Measurements from ENCODE around the gene OR5K1.
A peak's percentile ranks its signal among the peaks of the same experiment; 100 is the strongest.

Gene OR5K1

GRCh38 chr3:98518816-98519215, 55.8 kb downstream of the OR5K1 start:
- no peaks in the 10 kb centered on the region for H3K27me3 ChIP-seq (ENCODE audit: control insufficient read depth in 1 of 2, insufficient read depth in 2 of 2, low read length in 2 of 2)
- H3K4me1 ChIP-seq (ENCODE audit: insufficient read depth, low read length), result peaks cover 11% of the 10 kb centered on the region
- H3K9me3 ChIP-seq (ENCODE audit: low read length), result no peaks in the 10 kb centered on the region
- no peak overlapping the region for H3K27ac ChIP-seq (ENCODE audit: low read depth, low read length)
- H3K9ac ChIP-seq (ENCODE audit: low read length), result no peak overlapping the region
- H3K36me3 ChIP-seq (ENCODE audit: insufficient read depth, low read length), result peaks cover 32% of the 10 kb centered on the region
- H3K4me3 ChIP-seq (ENCODE audit: low read depth in 1 of 2, low read length in 2 of 2), result no peak overlapping the region

DNA sequence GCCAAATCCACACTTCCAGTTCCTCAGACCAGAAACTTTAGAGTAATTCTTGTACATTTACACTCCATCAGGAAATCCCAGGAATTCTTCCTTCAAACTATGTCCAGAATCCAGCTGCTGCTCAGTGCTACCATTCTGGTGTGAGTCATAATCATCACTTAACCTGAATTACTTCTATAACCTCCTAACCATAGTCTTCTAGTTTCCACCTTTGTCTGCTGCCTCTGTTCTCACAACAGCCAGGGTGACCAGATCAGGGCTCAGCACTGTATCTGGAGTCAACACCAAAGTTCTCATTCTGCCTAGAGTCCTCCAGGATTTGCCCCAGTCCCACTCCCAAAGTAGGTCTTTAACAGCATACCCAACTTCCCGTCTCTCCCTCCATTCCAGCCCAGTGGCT, 56.4 kb downstream of the OR5K1 start:
- H3K36me3 ChIP-seq (ENCODE audit: insufficient read depth, low read length), result peaks cover 32% of the 10 kb centered on the region
- no peak overlapping the region for H3K4me3 ChIP-seq (ENCODE audit: low read depth in 1 of 2, low read length in 2 of 2)
- no peaks in the 10 kb centered on the region for H3K27me3 ChIP-seq (ENCODE audit: control insufficient read depth in 1 of 2, insufficient read depth in 2 of 2, low read length in 2 of 2)
- H3K4me1 ChIP-seq (ENCODE audit: insufficient read depth, low read length), result peaks cover 11% of the 10 kb centered on the region
- H3K9me3 ChIP-seq (ENCODE audit: low read length), result no peaks in the 10 kb centered on the region
- H3K27ac ChIP-seq (ENCODE audit: low read depth, low read length), result no peak overlapping the region
- no peak overlapping the region for H3K9ac ChIP-seq (ENCODE audit: low read length)

DNA sequence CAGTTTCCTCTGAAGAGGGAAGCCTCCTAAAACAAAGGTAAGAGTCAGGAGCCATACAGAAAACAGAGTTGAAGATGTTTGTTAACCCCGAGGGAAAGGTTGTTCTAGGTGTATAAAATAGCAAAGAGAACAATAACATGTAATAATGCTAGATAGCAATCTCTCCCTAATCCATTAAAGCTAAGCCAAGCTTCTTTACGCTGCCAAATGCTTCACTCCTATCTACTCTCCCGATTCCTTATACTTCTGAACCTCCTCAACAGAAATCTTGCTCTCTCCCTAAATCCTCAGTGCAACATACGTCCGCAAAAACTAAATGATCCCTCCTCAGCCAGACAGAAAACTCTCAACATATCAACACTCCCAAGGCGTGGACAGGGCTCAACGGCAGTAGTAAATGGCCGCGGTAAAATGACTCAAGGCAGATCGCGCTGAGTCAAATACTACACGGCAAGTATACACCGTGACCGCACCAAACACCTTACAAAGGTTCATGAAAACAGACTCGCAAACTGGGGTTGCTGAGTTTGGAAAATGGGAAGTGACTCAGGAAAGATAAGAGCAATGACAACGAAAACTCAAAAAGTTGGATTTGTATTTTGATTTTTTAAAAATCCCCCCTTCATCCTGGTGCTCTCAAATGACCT, 59.0 kb downstream of the OR5K1 start:
- Histone ChIP-seq H3K9me3 (ENCODE audit: low read length) (no peaks in the 10 kb centered on the region), H3K9ac (ENCODE audit: low read length) (peak overlapping the region; percentile 87), H3K36me3 (ENCODE audit: insufficient read depth, low read length) (peaks cover 13% of the 10 kb centered on the region), H3K4me3 (ENCODE audit: low read depth in 1 of 2, low read length in 2 of 2) (peak overlapping the region; percentile 76 to 94), H3K27me3 (ENCODE audit: control insufficient read depth in 1 of 2, insufficient read depth in 2 of 2, low read length in 2 of 2) (no peaks in the 10 kb centered on the region), H3K4me1 (ENCODE audit: insufficient read depth, low read length) (peaks cover 11% of the 10 kb centered on the region), H3K27ac (ENCODE audit: low read depth, low read length) (peak overlapping the region; percentile 73)
